Measurements from ENCODE around the gene FNDC3B.

DNA sequence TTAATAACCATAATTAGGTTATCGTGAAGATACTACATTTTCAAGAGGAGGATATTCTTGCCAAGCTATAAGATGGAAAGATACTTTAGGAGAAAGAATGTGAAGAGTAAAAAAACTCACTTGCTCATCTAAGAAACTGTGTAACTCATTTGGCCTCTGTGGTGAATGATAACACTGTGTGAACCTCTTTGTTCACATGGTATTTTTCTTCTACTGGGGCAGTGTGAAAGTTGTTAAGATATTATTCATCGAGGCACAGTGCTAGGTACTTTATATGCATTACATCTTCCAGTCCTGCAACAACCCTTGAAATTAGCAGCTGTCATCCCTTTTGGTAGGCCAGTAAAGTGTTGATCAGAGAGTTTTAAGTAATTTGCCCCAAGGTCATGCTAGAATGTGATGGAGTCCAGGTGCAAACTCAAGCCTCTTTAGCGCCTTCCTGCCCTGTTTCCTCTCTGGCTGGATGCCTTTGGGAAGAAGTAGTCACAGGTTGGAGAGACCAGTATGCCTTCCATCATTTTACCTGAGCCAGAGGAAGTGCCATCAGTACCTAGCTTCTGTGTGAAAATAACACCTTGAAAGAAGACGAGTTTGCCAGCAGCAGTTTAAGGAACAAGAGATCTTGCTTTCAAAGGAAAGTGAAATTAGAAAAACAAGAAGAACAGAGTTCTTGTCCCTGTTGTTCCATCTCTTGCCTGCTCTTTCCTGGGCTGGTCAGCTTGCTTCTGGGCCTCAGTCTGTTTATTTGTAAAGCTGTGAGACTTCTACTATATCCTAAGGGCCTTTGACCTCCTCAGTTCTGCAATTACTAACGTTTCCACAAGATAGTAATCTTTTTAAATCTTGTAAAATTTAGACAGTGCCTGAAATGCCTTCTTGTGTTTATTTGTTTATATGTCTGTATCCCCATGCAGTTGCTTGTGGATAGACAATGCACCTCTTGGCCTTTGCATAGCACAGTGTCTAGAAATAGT is 179.3 kb downstream of the FNDC3B start:
- no peak for TF ChIP-seq ZNF785 (tag by site-specific recombination; IDR thresholded peaks at IDR 0.05)
- TF ChIP-seq ZNF654 (tag by site-specific recombination; IDR thresholded peaks at IDR 0.05; ENCODE audit: low read depth): no peak
- no peak for TF ChIP-seq ZBTB11 (tag by site-specific recombination; conservative IDR thresholded peaks at IDR 0.05; ENCODE audit: low read depth)
